WTC11 (cell line): ENCODE data around the gene KSR1. TPM values are rescaled to one million over a fixed set of nuclear protein-coding genes. Genes with fewer than 3 reads are reported as not detected.

Source experiments
- ATAC-seq: fragments of 200-7000 bp; cut with Tn5 transposase; 2 replicates; pipeline ENCODE4 v1.10.0; 2021; ENCODE audit warnings: mild to moderate bottlenecking, moderate library complexity
- CTCF ChIA-PET: fragments of 300-600 bp; sonication (Branson Sonifier 250); formaldehyde crosslinking; loops from one replicate; lab custom pipeline; 2021; ENCODE audit warnings: antibody characterized with exemption; lab: Charles Lee
- POLR2A ChIA-PET: fragments of 350-600 bp; sonication (Branson Sonifier 250); formaldehyde crosslinking; loops from one replicate; lab custom pipeline; 2021; ENCODE audit warnings: antibody characterized with exemption; lab: Charles Lee
- DNase-seq: peaks from one replicate; pipeline ENCODE4 v3.0.0; 2021; ENCODE audit warnings: low spot score
- H3K27ac Mint-ChIP-seq: 2 replicates; pipeline ENCODE4 v1.8.0; 2021; ENCODE audit warnings: mixed read lengths
- H3K27me3 Mint-ChIP-seq: 2 replicates; pipeline ENCODE4 v1.8.0; 2021; ENCODE audit warnings: low read depth, mild to moderate bottlenecking, moderate library complexity, mixed read lengths
- H3K36me3 Mint-ChIP-seq: 2 replicates; pipeline ENCODE4 v1.8.0; 2021; ENCODE audit warnings: mixed read lengths
- H3K4me1 Mint-ChIP-seq: 2 replicates; pipeline ENCODE4 v1.8.0; 2022; ENCODE audit warnings: mixed read lengths
- H3K4me3 Mint-ChIP-seq: 2 replicates; pipeline ENCODE4 v1.8.0; 2021; ENCODE audit warnings: mild to moderate bottlenecking, moderate library complexity, mixed read lengths
- H3K9me3 Mint-ChIP-seq: 2 replicates; pipeline ENCODE4 v1.8.0; 2021; ENCODE audit warnings: mixed read lengths
- ATF1 ChIP-seq: sonication (generic); formaldehyde crosslinking; IDR thresholded peaks from 2 replicates; pipeline ENCODE4 v1.8.1; 2023; ENCODE audit warnings: mild to moderate bottlenecking, moderate library complexity, missing genetic modification reagents
- EMX1 ChIP-seq: fragments of 250-450 bp; sonication (Bioruptor Pico); IDR thresholded peaks from 2 replicates; pipeline ENCODE4 v1.8.0; 2021; ENCODE audit warnings: mild to moderate bottlenecking
- FOXJ3 ChIP-seq: sonication (generic); formaldehyde crosslinking; IDR thresholded peaks from 2 replicates; pipeline ENCODE4 v1.9.0; 2021; ENCODE audit warnings: missing genetic modification reagents, mild to moderate bottlenecking, borderline replicate concordance
- GRHL2 ChIP-seq: fragments of 250-450 bp; sonication (Bioruptor Pico); IDR thresholded peaks from 2 replicates; pipeline ENCODE4 v1.8.0; 2022; ENCODE audit warnings: mild to moderate bottlenecking, moderate library complexity; ENCODE audit not compliant: insufficient replicate concordance, severe bottlenecking
- GTF2I ChIP-seq: fragments of 250-450 bp; sonication (Bioruptor Pico); conservative IDR thresholded peaks from 2 replicates; pipeline ENCODE4 v1.4.0; 2021; ENCODE audit warnings: mild to moderate bottlenecking
- NFATC4 ChIP-seq: fragments of 250-450 bp; sonication (Bioruptor Pico); IDR thresholded peaks from 2 replicates; pipeline ENCODE4 v1.9.0; 2021; ENCODE audit warnings: mild to moderate bottlenecking
- NR2C2 ChIP-seq: sonication (generic); formaldehyde crosslinking; IDR thresholded peaks from 2 replicates; pipeline ENCODE4 v1.8.0; 2022; ENCODE audit warnings: mild to moderate bottlenecking, missing genetic modification reagents
- RORB ChIP-seq: fragments of 250-450 bp; sonication (Bioruptor Pico); IDR thresholded peaks from 2 replicates; pipeline ENCODE4 v1.9.0; 2021; ENCODE audit warnings: mild to moderate bottlenecking
- SOX15 ChIP-seq: fragments of 250-450 bp; sonication (Bioruptor Pico); IDR thresholded peaks from 2 replicates; pipeline ENCODE4 v1.9.0; 2021; ENCODE audit warnings: mild to moderate bottlenecking
- ZBTB21 ChIP-seq: sonication (generic); formaldehyde crosslinking; IDR thresholded peaks from 2 replicates; pipeline ENCODE4 v1.8.1; 2023; ENCODE audit warnings: mild to moderate bottlenecking, missing genetic modification reagents, borderline replicate concordance
- ZNF396 ChIP-seq: fragments of 250-450 bp; sonication (Bioruptor Pico); IDR thresholded peaks from 2 replicates; pipeline ENCODE4 v1.8.0; 2021; ENCODE audit warnings: mild to moderate bottlenecking, moderate library complexity, borderline replicate concordance
- ZNF671 ChIP-seq: fragments of 250-450 bp; sonication (Bioruptor Pico); IDR thresholded peaks from 2 replicates; pipeline ENCODE4 v1.8.0; 2021; ENCODE audit warnings: mild to moderate bottlenecking
- total RNA-seq: library from RNA; stranded (reverse); gene quantifications from 3 replicates; pipeline ENCODE4 v1.2.3, GENCODE V29; 2021
- TF ChIP-seq, protein P1 (sequence below): fragments of 200-600 bp; IDR thresholded peaks from 2 replicates; pipeline ENCODE4 v1.8.0; 2022; ENCODE audit warnings: antibody characterized with exemption
- TF ChIP-seq, protein P2 (sequence below): sonication (generic); formaldehyde crosslinking; conservative IDR thresholded peaks from 2 replicates; pipeline ENCODE4 v1.8.1; 2023; ENCODE audit warnings: mild to moderate bottlenecking, low read depth, missing genetic modification reagents, moderate library complexity
- TF ChIP-seq, protein P3 (sequence below): sonication (generic); formaldehyde crosslinking; IDR thresholded peaks from 2 replicates; pipeline ENCODE4 v1.8.1; 2023; ENCODE audit warnings: mild to moderate bottlenecking, missing genetic modification reagents
- TF ChIP-seq, protein P4 (sequence below): fragments of 250-450 bp; sonication (Bioruptor Pico); IDR thresholded peaks from 2 replicates; pipeline ENCODE4 v1.9.0; 2021; ENCODE audit warnings: moderate library complexity, mild to moderate bottlenecking, inconsistent platforms, borderline replicate concordance
- TF ChIP-seq, protein P5 (sequence below): fragments of 250-450 bp; sonication (Bioruptor Pico); conservative IDR thresholded peaks from 2 replicates; pipeline ENCODE4 v1.9.0; 2021; ENCODE audit warnings: mild to moderate bottlenecking
- TF ChIP-seq, protein P6 (sequence below): sonication (generic); formaldehyde crosslinking; IDR thresholded peaks from 2 replicates; pipeline ENCODE4 v1.8.1; 2022; ENCODE audit warnings: mild to moderate bottlenecking, missing genetic modification reagents, moderate library complexity, borderline replicate concordance

Gene KSR1
- total RNA-seq, 1 experiment from 2014 or later = 45.5 TPM

DNA sequence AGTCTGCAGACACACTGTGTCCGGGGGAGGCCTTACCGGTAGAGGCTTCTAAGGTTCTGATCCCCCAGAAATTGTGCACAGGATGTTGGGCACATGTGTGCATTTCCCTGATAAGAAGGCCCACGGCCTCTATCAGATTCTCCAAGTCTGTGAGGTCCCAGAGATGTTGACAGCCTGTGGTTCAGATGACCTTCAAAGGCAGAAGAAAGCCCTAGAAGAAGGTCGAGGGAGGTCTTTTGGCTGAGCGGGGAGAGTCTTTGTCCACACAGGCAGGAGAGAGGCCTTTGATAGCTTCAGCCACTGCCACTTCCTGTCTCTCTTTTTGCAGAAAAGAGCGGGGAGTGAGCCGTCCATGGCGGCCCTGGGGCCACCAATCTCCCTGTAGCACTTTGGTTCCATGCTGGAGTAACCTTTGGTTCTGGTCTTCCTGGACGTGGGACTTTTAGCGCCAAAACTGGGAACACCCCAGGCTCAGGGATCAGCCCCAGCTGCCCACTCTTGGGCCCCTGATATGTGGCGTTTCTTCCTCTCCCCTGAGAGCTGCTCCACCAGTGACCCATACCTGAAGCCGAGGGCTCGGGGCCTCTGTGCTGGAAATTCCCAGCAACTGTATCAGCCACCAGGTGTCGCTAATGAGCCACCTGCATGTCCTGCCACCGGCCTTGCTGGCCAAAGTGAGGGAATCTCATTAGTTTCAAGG lies 146.6 kb downstream of the KSR1 start:
- POLR2A ChIA-PET = interaction anchor here (1.2 kb wide), 1 partner anchor 147 kb away, joined by 3 read pairs; the partner anchor contains the start of gene KSR1
- CTCF ChIA-PET = interaction anchor here (0.5 to 4.7 kb wide), 77 partner anchors 10 to 366 kb away, joined by 3 to 67 read pairs (median 5); partner anchors contain the start of gene KSR1
- H3K9me3 Mint-ChIP-seq = no peaks in the 10 kb centered on the region
- no peak overlapping the region; the same call in 1 of the 2 replicates for H3K27ac Mint-ChIP-seq
- no peaks in the 10 kb centered on the region for H3K27me3 Mint-ChIP-seq
- no peak for TF ChIP-seq GTF2I (CRISPR knock-in tag)
- TF ChIP-seq, protein P1, sequence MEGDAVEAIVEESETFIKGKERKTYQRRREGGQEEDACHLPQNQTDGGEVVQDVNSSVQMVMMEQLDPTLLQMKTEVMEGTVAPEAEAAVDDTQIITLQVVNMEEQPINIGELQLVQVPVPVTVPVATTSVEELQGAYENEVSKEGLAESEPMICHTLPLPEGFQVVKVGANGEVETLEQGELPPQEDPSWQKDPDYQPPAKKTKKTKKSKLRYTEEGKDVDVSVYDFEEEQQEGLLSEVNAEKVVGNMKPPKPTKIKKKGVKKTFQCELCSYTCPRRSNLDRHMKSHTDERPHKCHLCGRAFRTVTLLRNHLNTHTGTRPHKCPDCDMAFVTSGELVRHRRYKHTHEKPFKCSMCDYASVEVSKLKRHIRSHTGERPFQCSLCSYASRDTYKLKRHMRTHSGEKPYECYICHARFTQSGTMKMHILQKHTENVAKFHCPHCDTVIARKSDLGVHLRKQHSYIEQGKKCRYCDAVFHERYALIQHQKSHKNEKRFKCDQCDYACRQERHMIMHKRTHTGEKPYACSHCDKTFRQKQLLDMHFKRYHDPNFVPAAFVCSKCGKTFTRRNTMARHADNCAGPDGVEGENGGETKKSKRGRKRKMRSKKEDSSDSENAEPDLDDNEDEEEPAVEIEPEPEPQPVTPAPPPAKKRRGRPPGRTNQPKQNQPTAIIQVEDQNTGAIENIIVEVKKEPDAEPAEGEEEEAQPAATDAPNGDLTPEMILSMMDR = peak; percentile 86
- DNase-seq (peak; percentile 92), ATAC-seq (peak; percentile 82)
- peaks cover 7% of the 10 kb centered on the region for H3K4me1 Mint-ChIP-seq
- no peak overlapping the region for H3K4me3 Mint-ChIP-seq
- H3K36me3 Mint-ChIP-seq = peaks cover 16% of the 10 kb centered on the region

DNA sequence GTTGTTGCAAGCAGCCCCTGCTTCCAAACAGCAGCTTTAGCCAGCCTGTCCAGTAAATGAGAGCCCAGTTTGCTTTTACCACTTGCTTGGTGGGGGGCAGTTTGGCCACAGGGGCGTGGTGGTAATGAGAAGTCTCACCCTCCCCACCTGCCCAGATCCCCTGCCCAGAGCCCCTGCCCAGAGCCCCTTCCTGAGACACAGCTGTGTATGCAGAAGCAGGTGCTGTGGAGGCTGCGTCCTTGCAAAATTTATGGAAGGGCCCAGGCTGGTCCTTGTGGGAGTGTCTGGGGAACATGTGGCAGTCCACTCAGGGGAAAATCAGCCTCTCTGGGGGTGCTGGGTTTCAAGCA lies 147.1 kb downstream of the KSR1 start:
- TF ChIP-seq, protein P2, sequence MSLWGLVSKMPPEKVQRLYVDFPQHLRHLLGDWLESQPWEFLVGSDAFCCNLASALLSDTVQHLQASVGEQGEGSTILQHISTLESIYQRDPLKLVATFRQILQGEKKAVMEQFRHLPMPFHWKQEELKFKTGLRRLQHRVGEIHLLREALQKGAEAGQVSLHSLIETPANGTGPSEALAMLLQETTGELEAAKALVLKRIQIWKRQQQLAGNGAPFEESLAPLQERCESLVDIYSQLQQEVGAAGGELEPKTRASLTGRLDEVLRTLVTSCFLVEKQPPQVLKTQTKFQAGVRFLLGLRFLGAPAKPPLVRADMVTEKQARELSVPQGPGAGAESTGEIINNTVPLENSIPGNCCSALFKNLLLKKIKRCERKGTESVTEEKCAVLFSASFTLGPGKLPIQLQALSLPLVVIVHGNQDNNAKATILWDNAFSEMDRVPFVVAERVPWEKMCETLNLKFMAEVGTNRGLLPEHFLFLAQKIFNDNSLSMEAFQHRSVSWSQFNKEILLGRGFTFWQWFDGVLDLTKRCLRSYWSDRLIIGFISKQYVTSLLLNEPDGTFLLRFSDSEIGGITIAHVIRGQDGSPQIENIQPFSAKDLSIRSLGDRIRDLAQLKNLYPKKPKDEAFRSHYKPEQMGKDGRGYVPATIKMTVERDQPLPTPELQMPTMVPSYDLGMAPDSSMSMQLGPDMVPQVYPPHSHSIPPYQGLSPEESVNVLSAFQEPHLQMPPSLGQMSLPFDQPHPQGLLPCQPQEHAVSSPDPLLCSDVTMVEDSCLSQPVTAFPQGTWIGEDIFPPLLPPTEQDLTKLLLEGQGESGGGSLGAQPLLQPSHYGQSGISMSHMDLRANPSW (CRISPR knock-in tag) = no peak
- TF ChIP-seq RORB (CRISPR knock-in tag) (no peak), EMX1 (CRISPR knock-in tag) (no peak), FOXJ3 (no peak), SOX15 (CRISPR knock-in tag) (no peak), ZNF396 (no peak), ATF1 (no peak), ZNF671 (CRISPR knock-in tag) (no peak), NR2C2 (CRISPR knock-in tag) (no peak), ZBTB21 (CRISPR knock-in tag) (no peak), NFATC4 (CRISPR knock-in tag) (no peak), GRHL2 (CRISPR knock-in tag) (no peak)
- TF ChIP-seq, protein P3, sequence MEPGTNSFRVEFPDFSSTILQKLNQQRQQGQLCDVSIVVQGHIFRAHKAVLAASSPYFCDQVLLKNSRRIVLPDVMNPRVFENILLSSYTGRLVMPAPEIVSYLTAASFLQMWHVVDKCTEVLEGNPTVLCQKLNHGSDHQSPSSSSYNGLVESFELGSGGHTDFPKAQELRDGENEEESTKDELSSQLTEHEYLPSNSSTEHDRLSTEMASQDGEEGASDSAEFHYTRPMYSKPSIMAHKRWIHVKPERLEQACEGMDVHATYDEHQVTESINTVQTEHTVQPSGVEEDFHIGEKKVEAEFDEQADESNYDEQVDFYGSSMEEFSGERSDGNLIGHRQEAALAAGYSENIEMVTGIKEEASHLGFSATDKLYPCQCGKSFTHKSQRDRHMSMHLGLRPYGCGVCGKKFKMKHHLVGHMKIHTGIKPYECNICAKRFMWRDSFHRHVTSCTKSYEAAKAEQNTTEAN (CRISPR knock-in tag) = no peak
- TF ChIP-seq, protein P4, sequence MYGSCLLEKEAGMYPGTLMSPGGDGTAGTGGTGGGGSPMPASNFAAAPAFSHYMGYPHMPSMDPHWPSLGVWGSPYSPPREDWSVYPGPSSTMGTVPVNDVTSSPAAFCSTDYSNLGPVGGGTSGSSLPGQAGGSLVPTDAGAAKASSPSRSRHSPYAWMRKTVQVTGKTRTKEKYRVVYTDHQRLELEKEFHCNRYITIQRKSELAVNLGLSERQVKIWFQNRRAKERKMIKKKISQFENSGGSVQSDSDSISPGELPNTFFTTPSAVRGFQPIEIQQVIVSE (CRISPR knock-in tag) = no peak
- TF ChIP-seq, protein P5, sequence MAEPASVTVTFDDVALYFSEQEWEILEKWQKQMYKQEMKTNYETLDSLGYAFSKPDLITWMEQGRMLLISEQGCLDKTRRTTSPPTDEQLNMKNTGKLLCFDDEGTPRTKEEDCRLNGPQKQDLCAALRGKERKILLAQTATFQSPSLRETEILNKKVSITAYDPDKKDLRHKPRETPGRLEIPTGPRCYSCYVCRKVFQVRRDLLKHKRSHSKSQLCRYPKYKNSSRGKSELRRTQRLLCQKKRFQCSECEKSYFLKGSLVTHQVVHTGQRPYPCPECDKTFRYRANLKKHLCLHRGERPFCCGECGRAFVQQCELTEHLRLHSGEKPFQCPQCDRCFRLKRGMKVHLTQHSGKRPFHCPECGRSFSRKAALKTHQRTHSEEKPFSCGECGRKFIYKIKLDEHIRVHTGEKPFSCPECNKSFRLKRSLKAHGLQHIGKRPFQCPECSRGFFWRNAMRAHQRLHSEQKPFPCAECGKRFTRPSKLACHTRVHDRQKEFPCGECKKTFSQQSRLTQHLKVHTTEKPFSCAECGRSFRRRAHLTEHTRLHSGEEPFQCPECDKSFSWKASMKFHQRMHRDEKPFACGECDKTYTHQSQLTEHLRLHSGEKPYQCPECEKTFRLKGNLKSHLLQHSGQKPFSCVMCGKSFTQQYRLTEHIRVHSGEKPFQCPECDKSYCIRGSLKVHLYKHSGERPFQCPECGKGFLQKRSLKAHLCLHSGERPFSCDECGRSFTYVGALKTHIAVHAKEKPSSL (CRISPR knock-in tag) = no peak
- TF ChIP-seq, protein P6, sequence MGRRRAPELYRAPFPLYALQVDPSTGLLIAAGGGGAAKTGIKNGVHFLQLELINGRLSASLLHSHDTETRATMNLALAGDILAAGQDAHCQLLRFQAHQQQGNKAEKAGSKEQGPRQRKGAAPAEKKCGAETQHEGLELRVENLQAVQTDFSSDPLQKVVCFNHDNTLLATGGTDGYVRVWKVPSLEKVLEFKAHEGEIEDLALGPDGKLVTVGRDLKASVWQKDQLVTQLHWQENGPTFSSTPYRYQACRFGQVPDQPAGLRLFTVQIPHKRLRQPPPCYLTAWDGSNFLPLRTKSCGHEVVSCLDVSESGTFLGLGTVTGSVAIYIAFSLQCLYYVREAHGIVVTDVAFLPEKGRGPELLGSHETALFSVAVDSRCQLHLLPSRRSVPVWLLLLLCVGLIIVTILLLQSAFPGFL (CRISPR knock-in tag) = no peak
- TF ChIP-seq, all 79 proteins: peak for 0
- ATAC-seq (no peak), DNase-seq (no peak)
- peaks cover 16% of the 10 kb centered on the region for H3K36me3 Mint-ChIP-seq
- H3K27ac Mint-ChIP-seq = no peak overlapping the region
- H3K4me3 Mint-ChIP-seq = no peak overlapping the region
- CTCF ChIA-PET = interaction anchor here (0.6 to 4.7 kb wide), 68 partner anchors 10 to 366 kb away, joined by 3 to 67 read pairs (median 5); partner anchors contain the start of gene KSR1
- H3K27me3 Mint-ChIP-seq = no peaks in the 10 kb centered on the region
- H3K9me3 Mint-ChIP-seq = no peaks in the 10 kb centered on the region
- POLR2A ChIA-PET = interaction anchor here (1.2 kb wide), 1 partner anchor 147 kb away, joined by 3 read pairs; the partner anchor contains the start of gene KSR1
- peaks cover 7% of the 10 kb centered on the region for H3K4me1 Mint-ChIP-seq
